NT2/D1 (cell line): ENCODE data around the gene OGG1.

ENCODE experiments used
- DNase-seq: peaks from one replicate; pipeline ENCODE4 v3.0.0-alpha.2; 2011; ENCODE audit warnings: low read depth, low spot score
- H3K27me3 ChIP-seq: 2 replicates; pipeline ENCODE4 v1.6.0; 2011; ENCODE audit warnings: mild to moderate bottlenecking; ENCODE audit not compliant: insufficient read length, insufficient read depth
- H3K36me3 ChIP-seq: 2 replicates; pipeline ENCODE4 v1.6.1; 2011; ENCODE audit warnings: mild to moderate bottlenecking, low read length, mixed read lengths; ENCODE audit not compliant: insufficient read depth, insufficient read length
- H3K4me1 ChIP-seq: 2 replicates; pipeline ENCODE4 v1.5.1; 2011; ENCODE audit not compliant: insufficient read depth, insufficient read length
- H3K4me3 ChIP-seq: 2 replicates; pipeline ENCODE4 v1.5.1; 2011; ENCODE audit warnings: low read depth; ENCODE audit not compliant: insufficient read length
- H3K9ac ChIP-seq: 2 replicates; pipeline ENCODE4 v1.6.0; 2011; ENCODE audit warnings: low read depth; ENCODE audit not compliant: insufficient read length
- H3K9me3 ChIP-seq: 2 replicates; pipeline ENCODE4 v1.5.1; 2011; ENCODE audit warnings: mild to moderate bottlenecking, low read length; ENCODE audit not compliant: insufficient read depth
- SUZ12 ChIP-seq: IDR thresholded peaks from 2 replicates; pipeline ENCODE4 v1.6.1; 2011; ENCODE audit not compliant: insufficient read length, insufficient read depth; ENCODE audit errors: extremely low read depth
- YY1 ChIP-seq: IDR thresholded peaks from 2 replicates; pipeline ENCODE4 v1.6.1; 2011; ENCODE audit not compliant: insufficient read length, insufficient read depth
- ZNF274 ChIP-seq: IDR thresholded peaks from 2 replicates; pipeline ENCODE4 v1.6.1; 2011; ENCODE audit warnings: mild to moderate bottlenecking, low read depth, low read length

Gene OGG1

GRCh38 chr3:9717563-9717962 lies 32.2 kb upstream of the OGG1 start:
- no peaks in the 10 kb centered on the region for H3K9me3 ChIP-seq
- no peak for TF ChIP-seq ZNF274
- no peaks in the 10 kb centered on the region for H3K36me3 ChIP-seq
- no peak for DNase-seq
- H3K9ac ChIP-seq: no peak overlapping the region
- no peaks in the 10 kb centered on the region for H3K27me3 ChIP-seq
- H3K4me3 ChIP-seq: no peak overlapping the region
- no peaks in the 10 kb centered on the region for H3K4me1 ChIP-seq

GRCh38 chr3:9718118-9718517 lies 31.6 kb upstream of the OGG1 start:
- Histone ChIP-seq H3K36me3 (no peaks in the 10 kb centered on the region), H3K9me3 (no peaks in the 10 kb centered on the region), H3K9ac (no peak overlapping the region), H3K4me1 (no peaks in the 10 kb centered on the region), H3K27me3 (no peaks in the 10 kb centered on the region), H3K4me3 (no peak overlapping the region)
- DNase-seq: no peak
- TF ChIP-seq ZNF274 (no peak), YY1 (no peak), SUZ12 (no peak)

GRCh38 chr3:9721015-9721699 lies 28.6 kb upstream of the OGG1 start:
- DNase-seq: no peak
- no peaks in the 10 kb centered on the region for H3K36me3 ChIP-seq
- no peaks in the 10 kb centered on the region for H3K9me3 ChIP-seq
- TF ChIP-seq YY1 (no peak), SUZ12 (no peak), ZNF274 (no peak)
- no peaks in the 10 kb centered on the region for H3K27me3 ChIP-seq
- H3K4me1 ChIP-seq: peaks cover 2% of the 10 kb centered on the region
- H3K9ac ChIP-seq: no peak overlapping the region
- no peak overlapping the region for H3K4me3 ChIP-seq

- Histone ChIP-seq H3K36me3 (no peaks in the 10 kb centered on the region), H3K27me3 (no peaks in the 10 kb centered on the region), H3K9me3 (no peaks in the 10 kb centered on the region), H3K4me3 (no peak overlapping the region), H3K9ac (no peak overlapping the region), H3K4me1 (peaks cover 2% of the 10 kb centered on the region)
- no peak for DNase-seq
- no peak for TF ChIP-seq ZNF274
- TF ChIP-seq SUZ12: no peak
- TF ChIP-seq YY1: no peak
Observed at GRCh38 chr3:9721700-9722060, 28.1 kb upstream of the OGG1 start.

- Histone ChIP-seq H3K4me3 (no peak overlapping the region), H3K27me3 (no peaks in the 10 kb centered on the region), H3K9me3 (no peaks in the 10 kb centered on the region), H3K9ac (no peak overlapping the region), H3K4me1 (peaks cover 5% of the 10 kb centered on the region), H3K36me3 (no peaks in the 10 kb centered on the region)
- DNase-seq: no peak
- no peak for TF ChIP-seq SUZ12
- TF ChIP-seq YY1: no peak
- TF ChIP-seq ZNF274: no peak
Observed at GRCh38 chr3:9725775-9726515, 23.8 kb upstream of the OGG1 start.

GRCh38 chr3:9727041-9727595 lies 22.6 kb upstream of the OGG1 start:
- DNase-seq: peak; percentile 50
- no peaks in the 10 kb centered on the region for H3K9me3 ChIP-seq
- peaks cover 5% of the 10 kb centered on the region for H3K4me1 ChIP-seq
- no peaks in the 10 kb centered on the region for H3K36me3 ChIP-seq
- H3K9ac ChIP-seq: no peak overlapping the region
- H3K4me3 ChIP-seq: no peak overlapping the region
- H3K27me3 ChIP-seq: no peaks in the 10 kb centered on the region
- no peak for TF ChIP-seq SUZ12
- no peak for TF ChIP-seq ZNF274
- TF ChIP-seq YY1: no peak

GRCh38 chr3:9727743-9728142 lies 22.0 kb upstream of the OGG1 start:
- H3K4me1 ChIP-seq: peaks cover 7% of the 10 kb centered on the region
- no peaks in the 10 kb centered on the region for H3K27me3 ChIP-seq
- no peaks in the 10 kb centered on the region for H3K9me3 ChIP-seq
- TF ChIP-seq YY1: no peak
- TF ChIP-seq SUZ12: no peak
- TF ChIP-seq ZNF274: no peak
- H3K4me3 ChIP-seq: no peak overlapping the region
- no peak overlapping the region for H3K9ac ChIP-seq
- H3K36me3 ChIP-seq: peaks cover 2% of the 10 kb centered on the region
- DNase-seq: no peak
